GM23338 (cell line): ENCODE results near the gene LMF1. TPM values are rescaled to one million over a fixed set of nuclear protein-coding genes. Genes with fewer than 3 reads are reported as not detected.

ENCODE experiments used
- ATAC-seq: fragments of 200-7000 bp; cut with Tn5 transposase; 3 replicates; pipeline ENCODE4 v1.9.1; 2020
- DNase-seq: peaks from one replicate; pipeline ENCODE4 v3.0.0-alpha.2; 2015; ENCODE audit warnings: low spot score
- H2AFZ ChIP-seq: fragments of 200-600 bp; sonication (generic); 2 replicates; pipeline ENCODE4 v1.8.0; 2016; ENCODE audit warnings: antibody characterized with exemption, mild to moderate bottlenecking, moderate library complexity
- H3F3A ChIP-seq: fragments of 200-600 bp; sonication (generic); replicated peaks from 2 replicates; pipeline ENCODE4 v1.8.0; 2017; ENCODE audit warnings: antibody characterized with exemption, mixed run types, low read depth
- H3K27ac ChIP-seq: fragments of 200-600 bp; sonication (generic); 2 replicates; pipeline ENCODE4 v1.6.1; 2016; ENCODE audit warnings: low read depth
- H3K27me3 ChIP-seq: fragments of 200-600 bp; sonication (generic); 2 replicates; pipeline ENCODE4 v1.8.0; 2016; ENCODE audit warnings: mild to moderate bottlenecking, mixed run types, moderate library complexity; ENCODE audit not compliant: insufficient read depth
- H3K36me3 ChIP-seq: fragments of 200-600 bp; sonication (generic); 2 replicates; pipeline ENCODE4 v1.8.0; 2016; ENCODE audit warnings: mild to moderate bottlenecking; ENCODE audit not compliant: insufficient read depth
- H3K4me1 ChIP-seq: fragments of 200-600 bp; sonication (generic); 2 replicates; pipeline ENCODE4 v1.8.0; 2016; ENCODE audit warnings: mild to moderate bottlenecking, moderate library complexity; ENCODE audit not compliant: insufficient read depth
- H3K4me2 ChIP-seq: fragments of 200-600 bp; sonication (generic); 2 replicates; pipeline ENCODE4 v1.7.1; 2017; ENCODE audit warnings: mixed run types
- H3K4me3 ChIP-seq: fragments of 200-600 bp; sonication (generic); 2 replicates; pipeline ENCODE4 v1.6.1; 2016; ENCODE audit warnings: mixed run types
- H3K79me2 ChIP-seq: fragments of 200-600 bp; sonication (generic); replicated peaks from 2 replicates; pipeline ENCODE4 v1.8.0; 2017; ENCODE audit warnings: mild to moderate bottlenecking; ENCODE audit not compliant: insufficient read depth
- H3K9me2 ChIP-seq: fragments of 200-600 bp; sonication (generic); 2 replicates; pipeline ENCODE4 v1.8.0; 2017; ENCODE audit not compliant: insufficient read depth
- H4K20me1 ChIP-seq: fragments of 200-600 bp; sonication (generic); replicated peaks from 2 replicates; pipeline ENCODE4 v1.8.0; 2017; ENCODE audit warnings: mild to moderate bottlenecking; ENCODE audit not compliant: insufficient read depth
- H3K27ac Mint-ChIP-seq: 2 replicates; pipeline ENCODE4 v1.8.0; 2020; ENCODE audit warnings: inconsistent platforms, mild to moderate bottlenecking, moderate library complexity, mixed read lengths
- H3K27me3 Mint-ChIP-seq: 3 replicates; pipeline ENCODE4 v1.8.0; 2022; ENCODE audit warnings: low read depth, mild to moderate bottlenecking, moderate library complexity, mixed read lengths, inconsistent platforms; ENCODE audit not compliant: insufficient read depth, poor library complexity
- H3K36me3 Mint-ChIP-seq: 3 replicates; pipeline ENCODE4 v1.8.0; 2021; ENCODE audit warnings: low read depth, mild to moderate bottlenecking, inconsistent platforms, moderate library complexity, mixed read lengths
- H3K4me1 Mint-ChIP-seq: 3 replicates; pipeline ENCODE4 v1.8.0; 2020; ENCODE audit warnings: mild to moderate bottlenecking, inconsistent platforms, mixed read lengths
- H3K4me3 Mint-ChIP-seq: 3 replicates; pipeline ENCODE4 v1.8.0; 2021; ENCODE audit warnings: moderate library complexity, mild to moderate bottlenecking, inconsistent platforms, mixed read lengths
- H3K9me3 Mint-ChIP-seq: 3 replicates; pipeline ENCODE4 v1.8.0; 2020; ENCODE audit warnings: moderate library complexity, mild to moderate bottlenecking, inconsistent platforms, mixed read lengths
- CREB1 ChIP-seq: fragments of 250-450 bp; sonication (Bioruptor Pico); IDR thresholded peaks from 2 replicates; pipeline ENCODE4 v1.5.0; 2020; ENCODE audit warnings: low read depth, mild to moderate bottlenecking, moderate library complexity
- ETS1 ChIP-seq: IDR thresholded peaks from 2 replicates; pipeline ENCODE4 v1.6.1; 2016; ENCODE audit warnings: antibody characterized with exemption
- EZH2 ChIP-seq: fragments of 200-600 bp; sonication (generic); IDR thresholded peaks from one replicate; pipeline ENCODE4 v1.8.0; 2017; ENCODE audit warnings: antibody characterized with exemption, mild to moderate bottlenecking, low read depth; ENCODE audit not compliant: unreplicated experiment
- JUNB ChIP-seq: IDR thresholded peaks from one replicate; pipeline ENCODE4 v1.6.1; 2016; ENCODE audit warnings: antibody characterized with exemption; ENCODE audit not compliant: unreplicated experiment
- STAT1 ChIP-seq: IDR thresholded peaks from one replicate; pipeline ENCODE4 v1.6.1; 2016; ENCODE audit warnings: antibody characterized with exemption; ENCODE audit not compliant: unreplicated experiment
- ZNF331 ChIP-seq: fragments of 250-450 bp; sonication (Bioruptor Pico); IDR thresholded peaks from 2 replicates; pipeline ENCODE4 v1.5.0; 2020; ENCODE audit warnings: low read depth, mild to moderate bottlenecking, moderate library complexity
- polyA plus RNA-seq: library from polyadenylated mRNA; unstranded; fragments of >200 nt; fragmentation: Nextera tagmentation; extraction: Ambion mirVana; gene quantifications from 2 replicates; pipeline ENCODE4 v1.2.1, GENCODE V29; 2016
- total RNA-seq: library from RNA; depleted of rRNA; stranded (reverse); fragments of >200 nt; shearing (Covaris generic); gene quantifications from 2 replicates; pipeline ENCODE4 v1.2.3, GENCODE V29; 2014
- TF ChIP-seq, protein P1 (sequence below), 2 experiments: fragments of 200-600 bp in 1 of 2; sonication (generic) in 1 of 2; conservative IDR thresholded peaks; 2 replicates each; pipeline versions ENCODE4 v1.5.1 to v1.6.1; 2016 to 2017; ENCODE audit warnings: antibody characterized with exemption in 2 of 2, low read depth in 2 of 2, mild to moderate bottlenecking in 2 of 2, moderate library complexity in 1 of 2
- TF ChIP-seq, protein P2 (sequence below): IDR thresholded peaks from one replicate; pipeline ENCODE4 v1.6.1; 2018; ENCODE audit warnings: antibody characterized with exemption; ENCODE audit not compliant: unreplicated experiment

LMF1 gene
- total and polyA plus RNA-seq, 2 experiments from 2014 or later: 4.2 to 10.1 TPM

GRCh38 chr16:1000608-1001007, 29.8 kb upstream of the LMF1 start (continued):
- TF ChIP-seq, protein P1, sequence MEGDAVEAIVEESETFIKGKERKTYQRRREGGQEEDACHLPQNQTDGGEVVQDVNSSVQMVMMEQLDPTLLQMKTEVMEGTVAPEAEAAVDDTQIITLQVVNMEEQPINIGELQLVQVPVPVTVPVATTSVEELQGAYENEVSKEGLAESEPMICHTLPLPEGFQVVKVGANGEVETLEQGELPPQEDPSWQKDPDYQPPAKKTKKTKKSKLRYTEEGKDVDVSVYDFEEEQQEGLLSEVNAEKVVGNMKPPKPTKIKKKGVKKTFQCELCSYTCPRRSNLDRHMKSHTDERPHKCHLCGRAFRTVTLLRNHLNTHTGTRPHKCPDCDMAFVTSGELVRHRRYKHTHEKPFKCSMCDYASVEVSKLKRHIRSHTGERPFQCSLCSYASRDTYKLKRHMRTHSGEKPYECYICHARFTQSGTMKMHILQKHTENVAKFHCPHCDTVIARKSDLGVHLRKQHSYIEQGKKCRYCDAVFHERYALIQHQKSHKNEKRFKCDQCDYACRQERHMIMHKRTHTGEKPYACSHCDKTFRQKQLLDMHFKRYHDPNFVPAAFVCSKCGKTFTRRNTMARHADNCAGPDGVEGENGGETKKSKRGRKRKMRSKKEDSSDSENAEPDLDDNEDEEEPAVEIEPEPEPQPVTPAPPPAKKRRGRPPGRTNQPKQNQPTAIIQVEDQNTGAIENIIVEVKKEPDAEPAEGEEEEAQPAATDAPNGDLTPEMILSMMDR (conservative IDR thresholded peaks at IDR 0.05; ENCODE audit: low read depth in 2 of 2): no peak
- TF ChIP-seq STAT1 (no peak), ZNF331 (CRISPR knock-in tag) (no peak), JUNB (no peak)

- Mint-ChIP-seq H3K36me3 (peaks cover 8% of the 10 kb centered on the region; the same call in 1 of the 3 replicates), H3K27me3 (peaks cover 10% of the 10 kb centered on the region), H3K4me1 (peaks cover 12% of the 10 kb centered on the region), H3K27ac (no peak overlapping the region), H3K9me3 (peaks cover 21% of the 10 kb centered on the region; the same call in 2 of the 3 replicates), H3K4me3 (no peak overlapping the region)
- H4K20me1 ChIP-seq: no peaks in the 10 kb centered on the region
- no peaks in the 10 kb centered on the region for H3K4me1 ChIP-seq
- DNase-seq (no peak), ATAC-seq (no peak)
- H3K9me2 ChIP-seq: no peaks in the 10 kb centered on the region
- H3K27me3 ChIP-seq: no peaks in the 10 kb centered on the region
- no peaks in the 10 kb centered on the region for H3F3A ChIP-seq
- H3K4me2 ChIP-seq: no peak overlapping the region
- no peak overlapping the region for H3K27ac ChIP-seq
- TF ChIP-seq, protein P1 (conservative IDR thresholded peaks at IDR 0.05; ENCODE audit: low read depth in 2 of 2): no peak
- TF ChIP-seq ETS1 (no peak), EZH2 (no peak), ZNF331 (CRISPR knock-in tag) (no peak), CREB1 (CRISPR knock-in tag) (no peak)
- TF ChIP-seq, protein P2, sequence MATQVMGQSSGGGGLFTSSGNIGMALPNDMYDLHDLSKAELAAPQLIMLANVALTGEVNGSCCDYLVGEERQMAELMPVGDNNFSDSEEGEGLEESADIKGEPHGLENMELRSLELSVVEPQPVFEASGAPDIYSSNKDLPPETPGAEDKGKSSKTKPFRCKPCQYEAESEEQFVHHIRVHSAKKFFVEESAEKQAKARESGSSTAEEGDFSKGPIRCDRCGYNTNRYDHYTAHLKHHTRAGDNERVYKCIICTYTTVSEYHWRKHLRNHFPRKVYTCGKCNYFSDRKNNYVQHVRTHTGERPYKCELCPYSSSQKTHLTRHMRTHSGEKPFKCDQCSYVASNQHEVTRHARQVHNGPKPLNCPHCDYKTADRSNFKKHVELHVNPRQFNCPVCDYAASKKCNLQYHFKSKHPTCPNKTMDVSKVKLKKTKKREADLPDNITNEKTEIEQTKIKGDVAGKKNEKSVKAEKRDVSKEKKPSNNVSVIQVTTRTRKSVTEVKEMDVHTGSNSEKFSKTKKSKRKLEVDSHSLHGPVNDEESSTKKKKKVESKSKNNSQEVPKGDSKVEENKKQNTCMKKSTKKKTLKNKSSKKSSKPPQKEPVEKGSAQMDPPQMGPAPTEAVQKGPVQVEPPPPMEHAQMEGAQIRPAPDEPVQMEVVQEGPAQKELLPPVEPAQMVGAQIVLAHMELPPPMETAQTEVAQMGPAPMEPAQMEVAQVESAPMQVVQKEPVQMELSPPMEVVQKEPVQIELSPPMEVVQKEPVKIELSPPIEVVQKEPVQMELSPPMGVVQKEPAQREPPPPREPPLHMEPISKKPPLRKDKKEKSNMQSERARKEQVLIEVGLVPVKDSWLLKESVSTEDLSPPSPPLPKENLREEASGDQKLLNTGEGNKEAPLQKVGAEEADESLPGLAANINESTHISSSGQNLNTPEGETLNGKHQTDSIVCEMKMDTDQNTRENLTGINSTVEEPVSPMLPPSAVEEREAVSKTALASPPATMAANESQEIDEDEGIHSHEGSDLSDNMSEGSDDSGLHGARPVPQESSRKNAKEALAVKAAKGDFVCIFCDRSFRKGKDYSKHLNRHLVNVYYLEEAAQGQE: no peak
- no peaks in the 10 kb centered on the region for H3K79me2 ChIP-seq
- H3K4me3 ChIP-seq: no peak overlapping the region
- H3K36me3 ChIP-seq: no peaks in the 10 kb centered on the region
- no peak overlapping the region for H2AFZ ChIP-seq
Observed at GRCh38 chr16:999677-1000076, 28.9 kb upstream of the LMF1 start.
